WERI-Rb-1 (cell line): ENCODE data around the gene TENM3.

Experiments
- DNase-seq: peaks from one replicate; pipeline ENCODE4 v3.0.0-alpha.2; 2020
- H3K27ac ChIP-seq: fragments of 250-450 bp; sonication (Bioruptor Pico); 2 replicates; pipeline ENCODE4 v1.5.1; 2020; ENCODE audit warnings: mild to moderate bottlenecking, moderate library complexity
- H3K27me3 ChIP-seq: fragments of 250-450 bp; sonication (Bioruptor Pico); 2 replicates; pipeline ENCODE4 v1.5.1; 2021; ENCODE audit warnings: mild to moderate bottlenecking, low read depth, moderate library complexity; ENCODE audit not compliant: insufficient read depth, severe bottlenecking
- H3K36me3 ChIP-seq: fragments of 250-450 bp; sonication (Bioruptor Pico); 2 replicates; pipeline ENCODE4 v1.5.1; 2020; ENCODE audit warnings: mild to moderate bottlenecking, moderate library complexity
- H3K4me3 ChIP-seq: 2 replicates; pipeline ENCODE4 v1.5.1; 2011; ENCODE audit warnings: low read depth, mild to moderate bottlenecking, control low read depth, low read length
- H3K9me3 ChIP-seq: fragments of 250-450 bp; sonication (Bioruptor Pico); 2 replicates; pipeline ENCODE4 v1.5.1; 2021; ENCODE audit warnings: mild to moderate bottlenecking, moderate library complexity; ENCODE audit not compliant: severe bottlenecking
- TF ChIP-seq, protein P1 (sequence below): IDR thresholded peaks from 2 replicates; pipeline ENCODE4 v1.5.1; 2011; ENCODE audit warnings: low read depth, mild to moderate bottlenecking, control low read depth, inconsistent platforms, low read length

The TENM3 gene

DNA sequence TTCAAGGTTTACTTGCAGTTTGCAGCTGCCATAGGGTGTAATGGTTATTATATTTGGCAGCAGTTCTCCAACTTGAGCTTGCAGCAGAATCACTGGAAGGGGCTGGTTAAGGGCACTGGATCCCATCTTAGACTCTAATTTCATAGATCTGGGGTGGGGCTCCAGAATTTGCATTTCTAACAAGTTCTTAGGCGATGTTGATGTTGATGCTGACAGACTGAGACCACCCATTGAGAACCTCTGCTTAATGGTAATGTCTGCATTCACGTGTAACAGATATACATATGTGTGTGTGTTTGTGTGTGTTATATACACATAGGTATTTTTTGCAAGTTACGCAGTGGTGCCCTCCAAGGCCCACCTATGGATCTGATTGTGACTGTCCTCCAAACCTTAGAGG is 13.8 kb downstream of the TENM3 start:
- H3K9me3 ChIP-seq, result no peaks in the 10 kb centered on the region
- no peak overlapping the region for H3K4me3 ChIP-seq
- H3K36me3 ChIP-seq, result no peaks in the 10 kb centered on the region
- no peaks in the 10 kb centered on the region for H3K27me3 ChIP-seq
- no peak overlapping the region for H3K27ac ChIP-seq
- TF ChIP-seq, protein P1, sequence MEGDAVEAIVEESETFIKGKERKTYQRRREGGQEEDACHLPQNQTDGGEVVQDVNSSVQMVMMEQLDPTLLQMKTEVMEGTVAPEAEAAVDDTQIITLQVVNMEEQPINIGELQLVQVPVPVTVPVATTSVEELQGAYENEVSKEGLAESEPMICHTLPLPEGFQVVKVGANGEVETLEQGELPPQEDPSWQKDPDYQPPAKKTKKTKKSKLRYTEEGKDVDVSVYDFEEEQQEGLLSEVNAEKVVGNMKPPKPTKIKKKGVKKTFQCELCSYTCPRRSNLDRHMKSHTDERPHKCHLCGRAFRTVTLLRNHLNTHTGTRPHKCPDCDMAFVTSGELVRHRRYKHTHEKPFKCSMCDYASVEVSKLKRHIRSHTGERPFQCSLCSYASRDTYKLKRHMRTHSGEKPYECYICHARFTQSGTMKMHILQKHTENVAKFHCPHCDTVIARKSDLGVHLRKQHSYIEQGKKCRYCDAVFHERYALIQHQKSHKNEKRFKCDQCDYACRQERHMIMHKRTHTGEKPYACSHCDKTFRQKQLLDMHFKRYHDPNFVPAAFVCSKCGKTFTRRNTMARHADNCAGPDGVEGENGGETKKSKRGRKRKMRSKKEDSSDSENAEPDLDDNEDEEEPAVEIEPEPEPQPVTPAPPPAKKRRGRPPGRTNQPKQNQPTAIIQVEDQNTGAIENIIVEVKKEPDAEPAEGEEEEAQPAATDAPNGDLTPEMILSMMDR, result no peak
- DNase-seq, result no peak

DNA sequence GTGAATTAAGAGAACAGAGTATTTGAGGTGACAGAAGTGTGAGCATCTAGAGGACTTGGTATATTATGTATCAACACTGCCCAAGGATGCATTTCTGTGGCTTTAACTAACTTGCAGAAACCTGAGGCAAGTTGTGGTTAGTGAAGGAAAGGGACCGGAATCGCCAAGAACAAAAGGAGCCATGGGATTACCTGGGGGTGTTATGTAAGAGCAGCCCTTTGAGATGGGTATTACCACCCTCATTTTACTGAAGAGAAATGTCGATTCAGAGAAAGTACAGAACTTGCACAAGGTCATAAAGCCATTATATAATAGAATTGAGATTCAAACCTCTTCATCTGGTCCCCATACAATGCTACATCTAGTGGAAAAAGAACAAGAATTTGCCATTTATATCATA is 14.3 kb downstream of the TENM3 start:
- no peak for DNase-seq
- H3K27ac ChIP-seq, result no peak overlapping the region
- TF ChIP-seq, protein P1, result no peak
- no peak overlapping the region for H3K4me3 ChIP-seq
- no peaks in the 10 kb centered on the region for H3K27me3 ChIP-seq
- no peaks in the 10 kb centered on the region for H3K36me3 ChIP-seq
- H3K9me3 ChIP-seq, result no peaks in the 10 kb centered on the region

DNA sequence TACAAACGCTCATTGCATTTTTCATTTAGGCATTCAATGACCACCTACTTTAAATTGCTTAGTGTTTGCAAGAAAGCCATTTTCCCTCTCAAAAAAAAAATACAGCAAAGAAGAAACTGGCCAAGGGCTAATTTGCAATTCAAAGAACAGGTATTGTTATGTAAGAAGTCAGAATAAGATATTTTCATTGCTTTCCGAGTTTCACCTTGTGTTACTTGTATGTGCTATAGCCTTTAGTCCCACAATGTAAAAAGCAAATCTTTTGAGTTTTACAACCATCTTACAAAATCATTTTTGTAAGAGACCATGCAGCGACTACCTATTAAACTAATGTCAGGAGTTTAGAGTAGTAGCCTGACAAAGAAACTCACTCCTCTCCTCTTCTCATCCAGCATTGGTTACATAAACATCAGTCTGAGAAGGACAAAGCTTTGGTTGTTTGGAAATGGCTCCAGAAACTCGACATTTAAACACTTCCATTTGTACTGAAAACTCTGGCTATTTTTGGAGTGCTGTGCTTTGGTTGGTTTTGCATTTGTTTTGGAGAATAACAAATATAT is 15.3 kb downstream of the TENM3 start:
- H3K27ac ChIP-seq, result no peak overlapping the region
- H3K27me3 ChIP-seq, result no peaks in the 10 kb centered on the region
- no peaks in the 10 kb centered on the region for H3K36me3 ChIP-seq
- TF ChIP-seq, protein P1, result no peak
- H3K4me3 ChIP-seq, result no peak overlapping the region
- no peaks in the 10 kb centered on the region for H3K9me3 ChIP-seq
- DNase-seq, result no peak

DNA sequence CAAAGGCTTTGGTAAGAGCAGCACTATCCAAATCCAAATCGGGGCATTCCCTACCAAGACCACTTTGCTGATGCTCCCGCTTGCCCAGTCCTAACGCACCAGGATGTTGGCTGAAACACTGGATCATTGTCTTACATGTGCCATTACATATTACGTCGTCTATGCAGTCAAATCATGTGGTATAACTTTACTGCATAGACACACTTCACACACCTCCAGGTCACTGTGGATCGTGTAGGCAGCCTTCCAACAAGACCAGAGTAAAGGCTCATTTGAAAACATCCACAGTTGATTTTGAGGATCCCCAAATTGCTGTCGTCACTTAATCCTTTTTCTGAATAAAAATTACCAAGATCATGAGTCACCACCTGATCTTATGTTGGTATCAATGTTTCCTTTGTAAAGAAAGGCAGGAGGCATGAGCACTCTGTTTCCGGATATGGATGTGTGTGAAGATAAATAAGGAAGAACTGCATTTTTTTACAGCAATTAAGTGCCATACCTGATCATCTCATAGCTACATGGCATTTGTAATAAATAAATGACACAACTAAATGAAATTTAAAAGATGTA is 18.5 kb downstream of the TENM3 start:
- H3K4me3 ChIP-seq, result no peak overlapping the region
- no peaks in the 10 kb centered on the region for H3K9me3 ChIP-seq
- no peaks in the 10 kb centered on the region for H3K27me3 ChIP-seq
- H3K36me3 ChIP-seq, result no peaks in the 10 kb centered on the region
- TF ChIP-seq, protein P1, result no peak
- H3K27ac ChIP-seq, result no peak overlapping the region
- no peak for DNase-seq

DNA sequence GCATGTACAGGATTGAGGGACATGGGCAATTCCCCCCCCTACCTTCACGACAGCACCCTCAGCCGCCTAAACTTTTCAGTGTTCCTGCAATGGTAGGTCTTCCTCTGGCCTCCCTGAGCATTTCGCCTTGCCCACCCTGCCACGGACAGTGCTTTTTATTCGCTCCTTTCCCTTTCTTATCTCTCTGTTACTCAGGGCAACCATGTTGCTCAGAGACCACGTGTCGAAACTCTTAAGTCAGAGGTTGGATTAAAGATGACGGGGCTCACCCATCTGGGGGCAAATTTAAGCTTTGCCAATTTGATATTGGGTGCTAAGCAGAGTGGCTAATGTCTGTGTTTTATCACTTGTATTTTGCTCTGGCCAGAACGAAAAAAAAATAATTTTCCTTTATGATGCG is 20.4 kb downstream of the TENM3 start:
- H3K27me3 ChIP-seq, result no peaks in the 10 kb centered on the region
- TF ChIP-seq, protein P1, result no peak
- DNase-seq, result no peak
- no peaks in the 10 kb centered on the region for H3K36me3 ChIP-seq
- no peak overlapping the region for H3K4me3 ChIP-seq
- no peak overlapping the region for H3K27ac ChIP-seq
- H3K9me3 ChIP-seq, result no peaks in the 10 kb centered on the region
